Measurements from ENCODE around the gene PPP1R13B.

The PPP1R13B gene

DNA sequence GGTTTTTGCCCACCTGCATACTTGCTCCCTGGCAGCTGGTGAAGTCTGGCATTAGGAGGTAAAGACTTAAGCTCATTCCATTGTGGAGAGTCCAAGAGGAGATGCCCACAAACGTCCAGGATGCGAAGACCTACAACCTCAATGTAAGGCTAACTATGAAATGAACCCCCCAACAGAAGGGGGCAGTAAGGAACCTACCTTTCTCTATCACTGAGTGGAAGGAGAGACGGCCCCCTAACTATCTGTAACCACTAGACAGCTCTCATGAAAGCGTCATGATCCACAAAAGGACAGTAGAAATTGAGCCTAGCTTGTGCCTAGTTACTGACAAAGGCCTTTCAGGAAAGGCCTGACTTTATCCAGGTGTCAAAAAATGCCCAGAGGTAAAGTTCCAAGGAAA, 76.5 kb downstream of the PPP1R13B start:
- TF ChIP-seq EZH2 (IDR thresholded peaks at IDR 0.05; ENCODE audit: borderline replicate concordance, low read length) = no peak
- TF ChIP-seq, protein P1, sequence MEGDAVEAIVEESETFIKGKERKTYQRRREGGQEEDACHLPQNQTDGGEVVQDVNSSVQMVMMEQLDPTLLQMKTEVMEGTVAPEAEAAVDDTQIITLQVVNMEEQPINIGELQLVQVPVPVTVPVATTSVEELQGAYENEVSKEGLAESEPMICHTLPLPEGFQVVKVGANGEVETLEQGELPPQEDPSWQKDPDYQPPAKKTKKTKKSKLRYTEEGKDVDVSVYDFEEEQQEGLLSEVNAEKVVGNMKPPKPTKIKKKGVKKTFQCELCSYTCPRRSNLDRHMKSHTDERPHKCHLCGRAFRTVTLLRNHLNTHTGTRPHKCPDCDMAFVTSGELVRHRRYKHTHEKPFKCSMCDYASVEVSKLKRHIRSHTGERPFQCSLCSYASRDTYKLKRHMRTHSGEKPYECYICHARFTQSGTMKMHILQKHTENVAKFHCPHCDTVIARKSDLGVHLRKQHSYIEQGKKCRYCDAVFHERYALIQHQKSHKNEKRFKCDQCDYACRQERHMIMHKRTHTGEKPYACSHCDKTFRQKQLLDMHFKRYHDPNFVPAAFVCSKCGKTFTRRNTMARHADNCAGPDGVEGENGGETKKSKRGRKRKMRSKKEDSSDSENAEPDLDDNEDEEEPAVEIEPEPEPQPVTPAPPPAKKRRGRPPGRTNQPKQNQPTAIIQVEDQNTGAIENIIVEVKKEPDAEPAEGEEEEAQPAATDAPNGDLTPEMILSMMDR (IDR thresholded peaks at IDR 0.05; ENCODE audit: low read length) = peak; percentile 58; the same call in 1 of the 2 replicates
- no peaks in the 10 kb centered on the region for H3K9me2 ChIP-seq (ENCODE audit: low read depth, low read length)
- no peak overlapping the region for H3K4me2 ChIP-seq (ENCODE audit: low read length)

DNA sequence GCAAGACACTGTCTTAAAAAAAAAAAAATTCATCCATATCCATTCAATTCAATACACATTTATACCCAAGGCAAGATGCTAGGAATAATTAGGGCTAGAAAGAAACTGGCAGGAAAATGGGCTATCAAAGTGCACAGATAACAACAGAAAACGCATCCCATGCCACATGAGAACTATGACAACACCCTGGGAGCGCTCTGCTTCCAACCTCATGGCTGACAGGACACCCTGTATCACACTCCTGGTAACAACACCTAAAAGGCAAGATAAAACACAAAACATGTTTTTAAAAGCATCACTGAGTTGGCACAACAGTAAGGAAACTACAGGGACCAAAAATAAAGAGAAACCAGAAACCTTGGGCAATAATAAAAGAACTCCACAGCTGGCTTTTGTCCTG, 76.9 kb downstream of the PPP1R13B start:
- no peaks in the 10 kb centered on the region for H3K9me2 ChIP-seq (ENCODE audit: low read depth, low read length)
- H2AFZ ChIP-seq (ENCODE audit: low read length) = no peak overlapping the region
- no peaks in the 10 kb centered on the region for H3K79me2 ChIP-seq (ENCODE audit: insufficient read depth, low read length)
- H3K4me1 ChIP-seq (ENCODE audit: insufficient read depth, low read length, severe bottlenecking) = no peaks in the 10 kb centered on the region
- H3K4me3 ChIP-seq (ENCODE audit: low read depth, low read length, poor library complexity, severe bottlenecking) = no peak overlapping the region
- H3K9ac ChIP-seq (ENCODE audit: low read length) = no peak overlapping the region
- no peak overlapping the region for H3K27ac ChIP-seq (ENCODE audit: low read depth, low read length, poor library complexity, severe bottlenecking)
- no peaks in the 10 kb centered on the region for H3K27me3 ChIP-seq (ENCODE audit: insufficient read depth, low read length)
- TF ChIP-seq EZH2 (IDR thresholded peaks at IDR 0.05; ENCODE audit: borderline replicate concordance, low read length) = no peak
- TF ChIP-seq, protein P1 (IDR thresholded peaks at IDR 0.05; ENCODE audit: low read length) = no peak
- no peak overlapping the region for H3K4me2 ChIP-seq (ENCODE audit: low read length)
- H3F3A ChIP-seq (ENCODE audit: insufficient read depth, low read length) = no peaks in the 10 kb centered on the region
- peaks cover 8% of the 10 kb centered on the region for H3K36me3 ChIP-seq (ENCODE audit: insufficient read depth, low read length)
- H4K20me1 ChIP-seq (ENCODE audit: insufficient read depth, low read length) = no peaks in the 10 kb centered on the region
- H3K9me3 ChIP-seq (ENCODE audit: low read length) = peaks cover 8% of the 10 kb centered on the region

More for the DNA sequence above, 76.5 kb downstream of the PPP1R13B start:
- Histone ChIP-seq H3K4me1 (ENCODE audit: insufficient read depth, low read length, severe bottlenecking) (no peaks in the 10 kb centered on the region), H3K9ac (ENCODE audit: low read length) (no peak overlapping the region), H3K4me3 (ENCODE audit: low read depth, low read length, poor library complexity, severe bottlenecking) (no peak overlapping the region), H4K20me1 (ENCODE audit: insufficient read depth, low read length) (no peaks in the 10 kb centered on the region), H3K36me3 (ENCODE audit: insufficient read depth, low read length) (peaks cover 8% of the 10 kb centered on the region), H3K79me2 (ENCODE audit: insufficient read depth, low read length) (no peaks in the 10 kb centered on the region), H2AFZ (ENCODE audit: low read length) (no peak overlapping the region), H3K27ac (ENCODE audit: low read depth, low read length, poor library complexity, severe bottlenecking) (no peak overlapping the region), H3K27me3 (ENCODE audit: insufficient read depth, low read length) (no peaks in the 10 kb centered on the region), H3F3A (ENCODE audit: insufficient read depth, low read length) (no peaks in the 10 kb centered on the region), H3K9me3 (ENCODE audit: low read length) (peaks cover 7% of the 10 kb centered on the region)

GRCh38 chr14:103767336-103767894, 80.0 kb downstream of the PPP1R13B start:
- peaks cover 26% of the 10 kb centered on the region for H3K4me1 ChIP-seq (ENCODE audit: insufficient read depth, low read length, severe bottlenecking)
- H3K4me2 ChIP-seq (ENCODE audit: low read length) = no peak overlapping the region
- no peak overlapping the region for H3K9ac ChIP-seq (ENCODE audit: low read length)
- peaks cover 3% of the 10 kb centered on the region; the same call in 1 of the 2 replicates for H3F3A ChIP-seq (ENCODE audit: insufficient read depth, low read length)
- no peak overlapping the region for H2AFZ ChIP-seq (ENCODE audit: low read length)
- H3K27ac ChIP-seq (ENCODE audit: low read depth, low read length, poor library complexity, severe bottlenecking) = no peak overlapping the region
- no peaks in the 10 kb centered on the region for H3K79me2 ChIP-seq (ENCODE audit: insufficient read depth, low read length)
- no peaks in the 10 kb centered on the region for H3K27me3 ChIP-seq (ENCODE audit: insufficient read depth, low read length)
- H4K20me1 ChIP-seq (ENCODE audit: insufficient read depth, low read length) = no peaks in the 10 kb centered on the region
- TF ChIP-seq, protein P1 (IDR thresholded peaks at IDR 0.05; ENCODE audit: low read length) = no peak
- TF ChIP-seq EZH2 (IDR thresholded peaks at IDR 0.05; ENCODE audit: borderline replicate concordance, low read length) = no peak
- H3K9me2 ChIP-seq (ENCODE audit: low read depth, low read length) = no peaks in the 10 kb centered on the region
- H3K9me3 ChIP-seq (ENCODE audit: low read length) = peaks cover 11% of the 10 kb centered on the region
- H3K4me3 ChIP-seq (ENCODE audit: low read depth, low read length, poor library complexity, severe bottlenecking) = no peak overlapping the region
- H3K36me3 ChIP-seq (ENCODE audit: insufficient read depth, low read length) = peaks cover 7% of the 10 kb centered on the region
